Peyer's patch (tissue), 4 donors: ENCODE data around the gene RFTN1. TPM values are rescaled to one million over a fixed set of nuclear protein-coding genes. Genes with fewer than 3 reads are reported as not detected.

Experiments
- DNase-seq, 3 donors: peaks; one replicate each; pipeline ENCODE4 v3.0.0-alpha.2; 2017 to 2019
- H3K27ac ChIP-seq, 4 donors: fragments of 200-600 bp; sonication (generic); one replicate each; pipeline ENCODE4 v1.5.1; 2016 to 2019
- H3K27me3 ChIP-seq, 2 donors: fragments of 200-600 bp; sonication (generic); one replicate each; pipeline ENCODE4 v1.5.1; 2019
- H3K36me3 ChIP-seq, 3 donors: fragments of 200-600 bp; sonication (generic); one replicate each; pipeline ENCODE4 v1.5.1; 2016 to 2019
- H3K4me1 ChIP-seq, 4 donors: fragments of 200-600 bp; sonication (generic); one replicate each; pipeline ENCODE4 v1.5.1; 2016 to 2019
- H3K4me3 ChIP-seq, 4 donors: fragments of 200-600 bp; sonication (generic); 1 replicate in 3 of 4; 2 replicates in 1 of 4; pipeline ENCODE4 v1.5.1; 2016 to 2019; ENCODE audit warnings: mild to moderate bottlenecking in 1 of 4
- H3K9me3 ChIP-seq, 4 donors: fragments of 200-600 bp; sonication (generic); one replicate each; pipeline ENCODE4 v1.5.1; 2016 to 2019; ENCODE audit warnings: mild to moderate bottlenecking in 1 of 4
- CTCF ChIP-seq, 6 experiments: fragments of 450-650 bp in 4 of 6; fragments of 200-600 bp in 2 of 6; sonication (generic) in 1 of 6; IDR thresholded peaks; one replicate each; pipeline ENCODE4 v1.5.1; 2017 to 2019; ENCODE audit warnings: antibody characterized with exemption in 6 of 6, mild to moderate bottlenecking in 3 of 6, moderate library complexity in 1 of 6
- POLR2A ChIP-seq, 2 donors: fragments of 450-650 bp; IDR thresholded peaks; one replicate each; pipeline ENCODE4 v1.5.1; 2017; ENCODE audit warnings: antibody characterized with exemption in 2 of 2, mild to moderate bottlenecking in 2 of 2, moderate library complexity in 2 of 2
- total RNA-seq, 4 donors: library from RNA; depleted of rRNA; stranded (reverse); fragments of >200 nt; gene quantifications; one replicate each; pipeline ENCODE4 v1.1.0, GENCODE V29; 2016

The RFTN1 gene
- total RNA-seq, 4 donors from 2014 or later: 6.1 to 135 (median 32.0) TPM

- H3K36me3 ChIP-seq: peaks cover 0 to 3% (median 0%) of the 10 kb centered on the region in 3 donors
- no peak overlapping the region for H3K4me3 ChIP-seq
- DNase-seq: peak in 1 of 3 donors; percentile 68
- H3K27me3 ChIP-seq: no peaks in the 10 kb centered on the region
- TF ChIP-seq POLR2A (IDR thresholded peaks at IDR 0.05) (no peak), CTCF (IDR thresholded peaks at IDR 0.05) (no peak)
- peak overlapping the region in 2 of 4 donors; percentile 38 to 74 for H3K27ac ChIP-seq
- H3K9me3 ChIP-seq: no peaks in the 10 kb centered on the region
- peaks cover 0 to 33% (median 10%) of the 10 kb centered on the region in 4 donors for H3K4me1 ChIP-seq
Measured at GRCh38 chr3:16484216-16484615, 29.3 kb downstream of the RFTN1 start.

GRCh38 chr3:16482770-16483531 lies 30.5 kb downstream of the RFTN1 start:
- peak overlapping the region; percentile 10 to 74 (median 54) for H3K27ac ChIP-seq
- peaks cover 0 to 33% (median 10%) of the 10 kb centered on the region in 4 donors for H3K4me1 ChIP-seq
- no peak for TF ChIP-seq CTCF (IDR thresholded peaks at IDR 0.05)
- no peak for TF ChIP-seq POLR2A (IDR thresholded peaks at IDR 0.05)
- H3K27me3 ChIP-seq: no peaks in the 10 kb centered on the region
- peaks cover 0 to 3% (median 0%) of the 10 kb centered on the region in 3 donors for H3K36me3 ChIP-seq
- peak in 2 of 3 donors; percentile 76 to 79 for DNase-seq
- H3K9me3 ChIP-seq: no peaks in the 10 kb centered on the region
- no peak overlapping the region for H3K4me3 ChIP-seq

GRCh38 chr3:16482194-16482769 lies 31.2 kb downstream of the RFTN1 start:
- Histone ChIP-seq H3K9me3 (no peaks in the 10 kb centered on the region), H3K4me3 (no peak overlapping the region), H3K36me3 (no peaks in the 10 kb centered on the region), H3K27ac (peak overlapping the region; percentile 10 to 74 (median 54)), H3K27me3 (no peaks in the 10 kb centered on the region), H3K4me1 (peaks cover 0 to 33% (median 10%) of the 10 kb centered on the region in 4 donors)
- TF ChIP-seq POLR2A (IDR thresholded peaks at IDR 0.05) (no peak), CTCF (IDR thresholded peaks at IDR 0.05) (no peak)
- no peak for DNase-seq

GRCh38 chr3:16481546-16481897 lies 32.0 kb downstream of the RFTN1 start:
- Histone ChIP-seq H3K27ac (peak overlapping the region; percentile 9 to 74 (median 41)), H3K9me3 (no peaks in the 10 kb centered on the region), H3K36me3 (no peaks in the 10 kb centered on the region), H3K4me3 (no peak overlapping the region), H3K4me1 (peaks cover 0 to 39% (median 12%) of the 10 kb centered on the region in 4 donors), H3K27me3 (no peaks in the 10 kb centered on the region)
- no peak for DNase-seq
- TF ChIP-seq CTCF (IDR thresholded peaks at IDR 0.05) (no peak), POLR2A (IDR thresholded peaks at IDR 0.05) (no peak)

GRCh38 chr3:16480861-16481545 lies 32.5 kb downstream of the RFTN1 start:
- H3K4me3 ChIP-seq: no peak overlapping the region
- no peak for DNase-seq
- H3K27ac ChIP-seq: peak overlapping the region in 3 of 4 donors; percentile 14 to 74 (median 68)

More at GRCh38 chr3:16480861-16481545, 32.5 kb downstream of the RFTN1 start:
- TF ChIP-seq POLR2A (IDR thresholded peaks at IDR 0.05) (no peak), CTCF (IDR thresholded peaks at IDR 0.05) (no peak)
- Histone ChIP-seq H3K36me3 (no peaks in the 10 kb centered on the region), H3K4me1 (peaks cover 0 to 40% (median 12%) of the 10 kb centered on the region in 4 donors), H3K27me3 (no peaks in the 10 kb centered on the region), H3K9me3 (no peaks in the 10 kb centered on the region)
